ENCODE data around the gene PQBP1.
"Not testable (repeated sequence)": the region's sequence is repeated elsewhere in the genome, so short reads cannot be mapped to it uniquely, and the experiment has no call there.

Gene PQBP1

DNA sequence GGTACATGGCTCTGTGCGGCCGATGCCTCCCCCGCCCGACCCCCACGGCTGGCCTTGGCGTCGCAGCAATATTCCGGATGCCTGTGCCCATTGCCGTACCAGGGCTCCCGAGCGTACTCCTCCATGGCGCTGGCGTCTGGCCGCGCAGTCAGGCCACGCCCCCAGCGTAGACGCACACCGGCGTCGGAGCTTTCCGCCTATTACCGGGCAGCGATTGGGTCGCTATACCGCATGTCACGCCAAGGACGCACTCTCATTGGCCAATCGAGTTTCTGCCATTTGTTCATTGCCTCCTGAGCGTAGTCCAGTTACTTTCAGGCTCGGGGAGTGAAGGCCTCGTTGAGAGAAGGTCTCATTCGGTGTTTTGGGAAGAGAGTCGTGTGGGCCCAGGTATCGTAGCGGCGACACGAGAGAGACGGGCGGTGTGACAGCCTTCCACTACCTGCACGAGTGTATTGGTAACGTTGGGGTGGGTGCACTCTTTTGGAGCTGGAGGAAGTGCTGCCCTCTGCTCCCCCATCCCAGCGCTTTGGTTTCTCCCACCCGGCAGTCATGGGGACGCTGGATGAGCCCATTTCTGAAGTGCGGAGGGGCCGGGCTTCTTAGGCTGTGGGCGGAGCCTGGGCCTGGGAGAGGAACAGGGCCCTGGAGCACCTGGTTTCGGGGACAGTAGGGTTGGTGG, at the start of gene PQBP1, which contains the start of gene TIMM17B:
Gene PQBP1 (plus strand): TSS at position 306 of the 682 bp plus-strand sequence. CDS start 580 bp downstream, outside the sequence.
Gene TIMM17B (minus strand): TSS at position 144 of the 682 bp plus-strand sequence. CDS start 19 bp downstream, at position 125.
- peak within 1 kb of the TSS; percentile 75 for H3K4me3 ChIP-seq (ENCODE audit: low read length)
- DNase-seq (ENCODE audit: low read depth) = peak; percentile 90
- no peak for TF ChIP-seq CTCF (conservative IDR thresholded peaks at IDR 0.05; ENCODE audit: low read depth, low read length)

DNA sequence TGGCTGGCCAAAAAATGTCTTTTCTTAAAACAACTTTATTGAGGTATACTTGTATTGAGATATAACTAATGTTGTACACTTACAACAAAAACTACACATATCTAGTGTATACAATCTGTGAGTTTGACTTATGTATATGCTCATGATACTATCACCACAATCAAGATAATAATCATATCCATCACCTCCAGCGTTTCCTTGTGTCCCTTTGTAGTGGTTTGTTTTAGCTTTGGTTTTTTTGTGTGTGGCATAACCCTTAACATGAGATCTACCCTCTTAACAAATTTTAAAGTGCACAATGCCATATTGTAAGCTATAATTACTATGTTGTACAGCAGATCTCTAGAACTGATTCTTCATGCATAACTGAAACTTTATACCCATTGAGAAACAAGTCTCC, 48.9 kb upstream of the PQBP1 start:
- DNase-seq (ENCODE audit: low read depth) = no peak
- H3K4me3 ChIP-seq (ENCODE audit: low read length) = no peak overlapping the region
- TF ChIP-seq CTCF (conservative IDR thresholded peaks at IDR 0.05; ENCODE audit: low read depth, low read length) = no peak

GRCh38 chrX:48852857-48853256, 44.9 kb upstream of the PQBP1 start:
- no peak overlapping the region for H3K4me3 ChIP-seq (ENCODE audit: low read length)
- TF ChIP-seq CTCF (conservative IDR thresholded peaks at IDR 0.05; ENCODE audit: low read depth, low read length) = no peak
- DNase-seq (ENCODE audit: low read depth) = no peak

DNA sequence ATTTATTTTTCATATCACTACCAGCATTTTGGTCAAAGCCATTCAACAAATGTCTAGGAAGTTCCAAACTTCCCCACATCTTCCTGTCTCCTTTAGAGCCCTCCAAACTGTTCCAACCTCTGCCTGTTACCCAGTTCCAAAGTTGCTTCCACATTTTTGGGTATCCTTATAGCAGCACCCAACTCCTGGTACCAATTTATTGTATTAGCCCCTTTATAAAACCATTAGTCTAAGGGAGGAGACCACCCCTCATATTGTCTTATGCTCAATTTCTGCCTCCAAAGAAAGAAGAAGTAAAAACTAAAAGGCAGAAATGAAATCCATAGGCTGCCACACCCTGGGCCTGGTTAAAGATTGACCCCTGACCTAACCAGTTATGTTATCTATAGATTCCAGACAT, 44.2 kb upstream of the PQBP1 start:
- H3K4me3 ChIP-seq (ENCODE audit: low read length); DNase-seq (ENCODE audit: low read depth): not testable (repeated sequence)

DNA sequence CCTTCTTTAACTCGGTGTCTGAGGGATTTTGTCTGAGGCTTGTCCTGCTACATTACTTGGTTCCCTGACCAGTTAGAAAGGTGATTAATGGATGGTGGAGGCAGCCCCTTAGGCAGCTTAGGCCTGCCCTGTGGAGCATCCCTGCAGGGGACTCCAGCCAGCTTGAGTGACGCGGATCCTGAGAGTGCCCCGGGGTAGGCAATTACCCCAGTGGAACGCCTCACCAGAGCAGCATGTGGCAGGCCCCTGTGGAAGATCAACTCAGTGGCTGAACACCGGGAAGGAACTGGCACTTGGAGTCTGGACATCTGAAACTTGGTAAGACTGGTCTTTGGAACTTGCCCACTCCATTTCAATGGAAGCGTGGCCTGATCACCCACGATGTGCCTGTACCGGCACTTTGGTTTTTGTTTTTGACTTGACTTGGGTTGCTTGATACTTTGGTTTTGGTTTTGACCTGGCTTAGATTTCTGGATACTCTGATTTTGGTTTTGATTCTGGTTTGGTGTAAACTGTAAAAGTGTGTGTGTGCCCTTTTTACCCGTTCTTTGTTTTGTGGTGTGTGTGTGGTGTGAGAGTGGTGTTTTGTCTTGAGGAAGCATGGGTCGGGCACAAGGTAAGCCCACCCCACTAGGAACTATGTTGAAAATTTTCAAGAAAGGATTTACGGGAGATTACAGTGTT, 43.5 kb upstream of the PQBP1 start:
- H3K4me3 ChIP-seq (ENCODE audit: low read length); DNase-seq (ENCODE audit: low read depth): not testable (repeated sequence)

DNA sequence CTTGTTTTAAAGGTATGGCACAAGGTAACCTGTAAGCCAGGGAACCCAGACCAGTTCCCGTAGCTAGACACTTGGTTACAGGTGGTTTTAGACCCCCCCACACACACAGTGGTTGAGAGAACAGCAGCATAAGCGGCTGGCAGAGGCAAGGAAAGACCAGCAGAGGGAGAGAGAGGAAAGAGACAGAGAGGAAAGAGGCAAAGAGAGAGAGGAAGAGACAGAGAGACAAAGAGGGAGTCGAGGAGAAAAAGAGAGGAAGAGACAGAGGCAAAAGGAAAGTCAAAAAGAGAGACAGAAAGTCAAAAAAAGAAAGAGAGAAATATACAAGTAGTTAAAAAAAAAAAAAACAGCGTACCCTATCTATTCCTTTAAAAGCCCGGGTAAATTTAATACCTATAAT, 42.8 kb upstream of the PQBP1 start:
- peak; percentile 49 for TF ChIP-seq CTCF (conservative IDR thresholded peaks at IDR 0.05; ENCODE audit: low read depth, low read length)
- H3K4me3 ChIP-seq (ENCODE audit: low read length) = no peak overlapping the region
- no peak for DNase-seq (ENCODE audit: low read depth)

GRCh38 chrX:48864210-48864609, 33.5 kb upstream of the PQBP1 start:
- H3K4me3 ChIP-seq (ENCODE audit: low read length) = no peak overlapping the region
- TF ChIP-seq CTCF (conservative IDR thresholded peaks at IDR 0.05; ENCODE audit: low read depth, low read length) = no peak
- DNase-seq (ENCODE audit: low read depth) = no peak

- DNase-seq (ENCODE audit: low read depth); H3K4me3 ChIP-seq (ENCODE audit: low read length): not testable (repeated sequence)
These were observed 25.7 kb upstream of the PQBP1 start for GRCh38 chrX:48872017-48872416.

DNA sequence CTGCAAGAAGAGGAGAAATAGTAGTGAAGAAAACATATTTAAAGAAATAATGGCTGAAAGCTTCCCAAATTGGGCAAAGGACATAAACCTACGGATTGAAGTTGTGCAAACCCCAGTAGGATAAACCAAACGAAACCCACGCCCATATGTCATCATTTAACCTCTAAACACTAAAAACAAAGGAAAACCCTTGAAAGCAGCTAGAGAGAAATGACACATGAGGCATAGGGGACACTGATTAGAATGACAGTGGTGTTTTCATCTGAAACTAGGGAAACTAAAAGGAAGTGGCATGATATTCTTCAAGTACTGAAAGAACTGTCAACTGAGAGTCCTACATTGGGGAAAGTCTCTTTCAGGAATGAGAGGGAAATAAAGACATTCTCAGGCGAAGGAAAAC, 20.8 kb upstream of the PQBP1 start:
- DNase-seq (ENCODE audit: low read depth) = not testable (repeated sequence)

More for the DNA sequence above, 20.8 kb upstream of the PQBP1 start:
- H3K4me3 ChIP-seq (ENCODE audit: low read length) = not testable (repeated sequence)
